Esophagus squamous epithelium (tissue), 5 donors: Measurements from ENCODE around the gene TAOK3. TPM values are rescaled to one million over a fixed set of nuclear protein-coding genes. Genes with fewer than 3 reads are reported as not detected.

ENCODE experiments used
- DNase-seq: peaks from one replicate; lab custom pipeline; 2025; lab: John Stamatoyannopoulos, UW
- H3K27ac ChIP-seq, 4 donors: fragments of 200-600 bp; sonication (generic); one replicate each; pipeline ENCODE4 v1.5.1; 2016 to 2019; ENCODE audit warnings: mild to moderate bottlenecking in 1 of 4
- H3K27me3 ChIP-seq, 4 donors: fragments of 200-600 bp; sonication (generic); 1 replicate in 3 of 4; 2 replicates in 1 of 4; pipeline versions ENCODE4 v1.5.1 to v1.6.0; 2017 to 2021; ENCODE audit warnings: antibody characterized with exemption in 1 of 4
- H3K36me3 ChIP-seq, 3 donors: fragments of 200-600 bp; sonication (generic); one replicate each; pipeline ENCODE4 v1.5.1; 2016 to 2019
- H3K4me1 ChIP-seq, 3 donors: fragments of 200-600 bp; sonication (generic); one replicate each; pipeline ENCODE4 v1.5.1; 2017 to 2019
- H3K4me3 ChIP-seq, 4 donors: fragments of 200-600 bp; sonication (generic); 1 replicate in 3 of 4; 2 replicates in 1 of 4; pipeline ENCODE4 v1.5.1; 2016 to 2019; ENCODE audit warnings: mild to moderate bottlenecking in 2 of 4, moderate library complexity in 1 of 4
- H3K9me3 ChIP-seq, 3 donors: fragments of 200-600 bp; sonication (generic); one replicate each; pipeline ENCODE4 v1.5.1; 2016 to 2019
- POLR2A ChIP-seq, 4 donors: fragments of 450-650 bp; IDR thresholded peaks; one replicate each; pipeline ENCODE4 v1.6.1; 2017; ENCODE audit warnings: antibody characterized with exemption in 4 of 4, mild to moderate bottlenecking in 4 of 4, moderate library complexity in 3 of 4
- WGBS, 2 donors: methylation state at CpG; one replicate each; pipeline ENCODE4 v1.1.5; 2018; 5-methylcytosine and 5-hydroxymethylcytosine counted together
- intact Hi-C: fragments of 100-400 bp; cut with DNase I; formaldehyde crosslinking; loops from one replicate; pipeline ENCODE4 v1.15.0; 2022
- total RNA-seq, 4 donors: library from RNA; depleted of rRNA; stranded (reverse); fragments of >200 nt; gene quantifications; one replicate each; pipeline ENCODE4 v1.1.0, GENCODE V29; 2016
- TF ChIP-seq, protein P1 (sequence below), 6 experiments: fragments of 450-650 bp in 4 of 6; fragments of 200-600 bp in 2 of 6; sonication (generic) in 2 of 6; IDR thresholded peaks; one replicate each; pipeline ENCODE4 v1.5.1; 2016 to 2019; ENCODE audit warnings: antibody characterized with exemption in 6 of 6, mild to moderate bottlenecking in 4 of 6, moderate library complexity in 4 of 6
- donor health status: DM: yes; HTN: yes; CAD: no.

TAOK3 gene
- total RNA-seq, 4 donors from 2014 or later, result 13.7 to 27.7 (median 21.1) TPM

DNA sequence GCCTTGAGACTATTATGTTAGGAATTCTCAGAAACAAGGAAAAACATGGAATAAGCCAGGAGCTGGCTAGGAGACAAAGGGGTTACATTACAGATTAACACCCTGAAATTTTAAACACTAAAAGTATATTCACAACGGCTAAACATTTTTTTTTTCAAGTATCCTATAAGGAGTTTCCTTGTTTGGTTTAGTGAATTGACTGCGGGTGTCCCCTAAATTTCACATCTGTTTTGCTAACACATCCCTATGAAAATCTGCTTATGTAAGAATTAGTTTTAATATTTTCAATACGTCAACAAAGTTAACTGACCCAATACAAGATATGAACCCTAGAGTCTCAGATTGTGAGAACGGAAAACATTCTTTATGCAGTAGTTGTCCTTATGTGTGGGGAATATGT, 19.0 kb downstream of the TAOK3 start:
- no peak for TF ChIP-seq POLR2A (IDR thresholded peaks at IDR 0.05)
- TF ChIP-seq, protein P1, sequence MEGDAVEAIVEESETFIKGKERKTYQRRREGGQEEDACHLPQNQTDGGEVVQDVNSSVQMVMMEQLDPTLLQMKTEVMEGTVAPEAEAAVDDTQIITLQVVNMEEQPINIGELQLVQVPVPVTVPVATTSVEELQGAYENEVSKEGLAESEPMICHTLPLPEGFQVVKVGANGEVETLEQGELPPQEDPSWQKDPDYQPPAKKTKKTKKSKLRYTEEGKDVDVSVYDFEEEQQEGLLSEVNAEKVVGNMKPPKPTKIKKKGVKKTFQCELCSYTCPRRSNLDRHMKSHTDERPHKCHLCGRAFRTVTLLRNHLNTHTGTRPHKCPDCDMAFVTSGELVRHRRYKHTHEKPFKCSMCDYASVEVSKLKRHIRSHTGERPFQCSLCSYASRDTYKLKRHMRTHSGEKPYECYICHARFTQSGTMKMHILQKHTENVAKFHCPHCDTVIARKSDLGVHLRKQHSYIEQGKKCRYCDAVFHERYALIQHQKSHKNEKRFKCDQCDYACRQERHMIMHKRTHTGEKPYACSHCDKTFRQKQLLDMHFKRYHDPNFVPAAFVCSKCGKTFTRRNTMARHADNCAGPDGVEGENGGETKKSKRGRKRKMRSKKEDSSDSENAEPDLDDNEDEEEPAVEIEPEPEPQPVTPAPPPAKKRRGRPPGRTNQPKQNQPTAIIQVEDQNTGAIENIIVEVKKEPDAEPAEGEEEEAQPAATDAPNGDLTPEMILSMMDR (IDR thresholded peaks at IDR 0.05), result no peak
- WGBS, 2 donors, result 84 to 91% methylated on average over 4 of the region's 4 CpGs
- no peak for DNase-seq
- peaks cover 0 to 5% (median 0%) of the 10 kb centered on the region in 3 donors for H3K36me3 ChIP-seq
- no peaks in the 10 kb centered on the region for H3K27me3 ChIP-seq
- no peak overlapping the region for H3K4me3 ChIP-seq
- H3K27ac ChIP-seq, result no peak overlapping the region
- intact Hi-C loops, result no loop called here
- H3K4me1 ChIP-seq, result peaks cover 6 to 21% (median 6%) of the 10 kb centered on the region in 3 donors
- no peaks in the 10 kb centered on the region for H3K9me3 ChIP-seq

DNA sequence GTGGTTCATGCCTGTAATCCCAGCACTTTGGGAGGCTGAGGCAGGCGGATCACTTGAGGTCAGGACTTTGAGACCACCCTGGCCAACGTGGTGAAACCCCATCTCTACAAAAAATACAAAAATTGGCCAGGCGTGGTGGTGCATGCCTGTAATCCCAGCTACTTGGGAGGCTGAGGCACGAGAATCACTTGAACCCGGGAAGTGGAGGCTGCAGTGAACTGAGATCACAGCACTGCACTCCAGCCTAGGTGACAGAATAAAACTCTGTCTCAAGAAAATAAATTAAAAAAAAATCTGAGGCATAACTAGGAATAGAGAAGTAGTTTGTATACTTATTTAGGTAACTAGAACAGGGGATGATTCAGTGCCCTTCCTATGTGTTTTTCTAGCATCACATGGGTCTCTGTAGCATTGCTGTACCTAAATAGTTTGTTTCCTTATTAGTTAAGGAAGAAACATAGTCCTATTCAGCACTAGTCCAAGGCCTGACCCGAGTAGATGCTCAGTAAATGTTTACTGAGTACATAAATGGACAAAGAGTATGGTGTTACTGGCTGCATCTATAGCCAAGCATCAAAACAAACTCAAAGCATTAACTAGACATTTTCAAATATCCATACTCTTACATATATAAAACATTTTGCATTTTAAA, 21.7 kb downstream of the TAOK3 start:
- H3K27me3 ChIP-seq, result no peaks in the 10 kb centered on the region
- WGBS, 2 donors, result 92 to 95% methylated on average over 6 of the region's 6 CpGs
- TF ChIP-seq, protein P1 (IDR thresholded peaks at IDR 0.05), result no peak
- TF ChIP-seq POLR2A (IDR thresholded peaks at IDR 0.05), result no peak
- no peak overlapping the region for H3K27ac ChIP-seq
- DNase-seq, result no peak
- H3K4me1 ChIP-seq, result peaks cover 0 to 10% (median 0%) of the 10 kb centered on the region in 3 donors
- no peak overlapping the region for H3K4me3 ChIP-seq
- H3K36me3 ChIP-seq, result peaks cover 0 to 5% (median 0%) of the 10 kb centered on the region in 3 donors
- intact Hi-C loops, result no loop called here
- H3K9me3 ChIP-seq, result no peaks in the 10 kb centered on the region

DNA sequence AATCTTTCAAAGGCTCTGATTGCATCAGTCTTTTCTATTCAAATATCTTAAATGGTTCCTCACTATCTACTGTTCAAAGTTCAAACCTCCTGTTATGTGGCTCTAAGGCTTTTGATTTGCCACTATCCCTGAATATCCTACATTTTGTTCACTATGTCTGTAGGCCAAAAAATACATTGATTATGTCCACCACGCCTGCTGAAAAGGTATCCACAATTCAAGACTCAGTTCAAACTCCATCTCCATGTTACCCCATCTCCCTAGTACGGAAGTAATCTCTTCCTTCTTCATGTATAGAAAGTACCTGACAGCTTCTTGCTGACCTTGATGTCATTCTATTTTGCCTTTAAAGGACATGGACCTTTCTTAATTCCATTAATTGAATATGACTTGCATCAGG, 24.8 kb downstream of the TAOK3 start:
- no peaks in the 10 kb centered on the region for H3K27me3 ChIP-seq
- no peak for DNase-seq
- no peak overlapping the region for H3K27ac ChIP-seq
- 94 to 96% methylated on average over 2 of the region's 2 CpGs for WGBS, 2 donors
- no peak overlapping the region for H3K4me3 ChIP-seq
- TF ChIP-seq, protein P1 (IDR thresholded peaks at IDR 0.05), result no peak
- H3K4me1 ChIP-seq, result peaks cover 0 to 7% (median 0%) of the 10 kb centered on the region in 3 donors
- intact Hi-C loops, result no loop called here
- no peaks in the 10 kb centered on the region for H3K9me3 ChIP-seq
- H3K36me3 ChIP-seq, result no peaks in the 10 kb centered on the region

DNA sequence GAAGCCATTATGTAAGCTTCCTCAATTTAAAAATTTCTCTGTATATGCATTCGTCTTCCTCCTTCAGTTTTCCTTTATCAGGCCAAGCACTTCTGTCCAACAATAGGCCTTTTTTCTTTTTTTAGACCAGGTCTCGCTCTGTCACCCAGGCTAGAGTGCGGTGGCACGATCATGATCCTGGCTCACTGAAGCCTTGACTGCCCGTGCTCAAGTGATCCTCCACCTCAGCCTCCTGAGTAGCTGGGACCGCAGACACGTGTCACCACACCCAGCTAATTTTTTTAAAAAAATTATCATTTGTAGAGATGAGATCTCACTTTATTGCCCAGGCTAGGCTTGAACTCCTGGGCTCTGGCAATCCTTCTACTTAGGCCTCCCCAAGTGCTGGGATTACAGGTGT, 25.8 kb downstream of the TAOK3 start:
- Histone ChIP-seq H3K9me3 (no peaks in the 10 kb centered on the region), H3K27me3 (no peaks in the 10 kb centered on the region), H3K27ac (no peak overlapping the region), H3K4me3 (no peak overlapping the region), H3K36me3 (no peaks in the 10 kb centered on the region), H3K4me1 (peaks cover 0 to 7% (median 0%) of the 10 kb centered on the region in 3 donors)
- 82 to 86% methylated on average over 7 of the region's 7 CpGs for WGBS, 2 donors
- TF ChIP-seq, protein P1 (IDR thresholded peaks at IDR 0.05), result no peak
- no peak for TF ChIP-seq POLR2A (IDR thresholded peaks at IDR 0.05)
- intact Hi-C loops, result no loop called here
- DNase-seq, result no peak

DNA sequence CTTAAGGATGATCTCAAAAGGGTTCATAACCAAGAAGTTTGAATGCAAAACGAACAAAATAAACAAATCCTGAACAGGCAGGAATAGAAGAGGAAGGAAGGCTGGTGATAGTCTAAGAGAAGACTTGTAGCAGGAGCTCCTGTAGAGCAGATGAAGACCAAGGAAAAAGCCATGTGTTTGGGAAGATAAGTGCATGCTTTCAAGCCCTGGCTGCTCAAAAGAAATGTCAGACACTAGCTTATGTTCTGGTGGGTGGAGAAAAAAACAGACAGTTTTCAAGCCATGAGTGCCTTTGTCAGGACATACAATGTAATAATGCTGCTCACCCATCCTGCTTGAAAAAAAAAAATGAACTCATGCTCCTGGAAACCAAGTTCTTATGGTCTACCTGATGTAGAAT, 27.4 kb downstream of the TAOK3 start:
- TF ChIP-seq, protein P1 (IDR thresholded peaks at IDR 0.05), result no peak
- TF ChIP-seq POLR2A (IDR thresholded peaks at IDR 0.05), result no peak
- H3K4me3 ChIP-seq, result no peak overlapping the region
- no peak overlapping the region for H3K27ac ChIP-seq
- peaks cover 0 to 7% (median 0%) of the 10 kb centered on the region in 3 donors for H3K4me1 ChIP-seq
- intact Hi-C loops, result no loop called here
- no peaks in the 10 kb centered on the region for H3K9me3 ChIP-seq
- 29 to 58% methylated on average over 1 of the region's 1 CpG for WGBS, 2 donors
- DNase-seq, result no peak
- H3K36me3 ChIP-seq, result no peaks in the 10 kb centered on the region
- H3K27me3 ChIP-seq, result no peaks in the 10 kb centered on the region
